K562 (cell line): ENCODE results near the gene KRT85.

Experiments used
- BHLHE40 ChIP-seq: IDR thresholded peaks from 2 replicates; pipeline ENCODE4 v1.6.1; 2011; ENCODE audit warnings: low read length, improper control_type of control experiment
- CBX3 ChIP-seq, 2 experiments: IDR thresholded peaks; 1 replicate in 1 of 2; 2 replicates in 1 of 2; pipeline ENCODE4 v1.6.1; 2012; ENCODE audit warnings: inconsistent platforms in 2 of 2, low read length in 2 of 2, borderline replicate concordance in 1 of 2, control low read depth in 1 of 2
- JUND ChIP-seq, 2 experiments: IDR thresholded peaks; 2 replicates in 1 of 2; 3 replicates in 1 of 2; pipeline ENCODE4 v1.6.1; 2011; ENCODE audit warnings: borderline replicate concordance in 2 of 2, low read depth in 2 of 2, low read length in 2 of 2, improper control_type of control experiment in 1 of 2, missing biosample characterization in 1 of 2, missing genetic modification characterization in 1 of 2, missing genetic modification reagents in 1 of 2
- KLF13 ChIP-seq: fragments of 450-650 bp; IDR thresholded peaks from 2 replicates; pipeline ENCODE4 v1.6.1; 2016; ENCODE audit warnings: missing genetic modification characterization, low read depth, mild to moderate bottlenecking, missing compliant biosample characterization, moderate library complexity, borderline replicate concordance
- NFE2L1 ChIP-seq: fragments of 450-650 bp; IDR thresholded peaks from 2 replicates; pipeline ENCODE4 v1.6.1; 2016; ENCODE audit warnings: missing genetic modification characterization, low read depth, mild to moderate bottlenecking, missing compliant biosample characterization, moderate library complexity, borderline replicate concordance
- NFIC ChIP-seq: fragments of 450-650 bp; IDR thresholded peaks from 2 replicates; pipeline ENCODE4 v1.6.1; 2017; ENCODE audit warnings: mild to moderate bottlenecking, inconsistent platforms
- POLR2A ChIP-seq: fragments of 450-650 bp; conservative IDR thresholded peaks from 2 replicates; pipeline ENCODE4 v1.6.1; 2016
- SREBF2 ChIP-seq: sonication (generic); formaldehyde crosslinking; IDR thresholded peaks from 2 replicates; pipeline ENCODE4 v1.4.0; 2020; ENCODE audit warnings: mild to moderate bottlenecking, missing genetic modification reagents
- TAF1 ChIP-seq: IDR thresholded peaks from 2 replicates; pipeline ENCODE4 v1.6.1; 2011; ENCODE audit warnings: mild to moderate bottlenecking, low read length, moderate library complexity; ENCODE audit not compliant: insufficient read depth, control insufficient read depth, severe bottlenecking; ENCODE audit errors: extremely low read depth
- ZNF583 ChIP-seq: fragments of 250-450 bp; sonication (Bioruptor Pico); IDR thresholded peaks from 2 replicates; pipeline ENCODE4 v1.4.0; 2020
- TF ChIP-seq, protein P1 (sequence below), 2 experiments: fragments of 450-650 bp in 1 of 2; sonication (generic) in 1 of 2; formaldehyde crosslinking in 1 of 2; IDR thresholded peaks in 1 of 2; conservative IDR thresholded peaks in 1 of 2; 2 replicates each; pipeline versions ENCODE4 v1.6.1 to v1.8.1; 2016 to 2023; ENCODE audit warnings: mild to moderate bottlenecking in 2 of 2, moderate library complexity in 2 of 2, inconsistent platforms in 1 of 2, missing genetic modification reagents in 1 of 2
- TF ChIP-seq, protein P2 (sequence below): fragments of 250-450 bp; sonication (Bioruptor Pico); IDR thresholded peaks from 2 replicates; pipeline ENCODE4 v1.8.0; 2021; ENCODE audit warnings: moderate library complexity, mild to moderate bottlenecking, inconsistent platforms

DNA sequence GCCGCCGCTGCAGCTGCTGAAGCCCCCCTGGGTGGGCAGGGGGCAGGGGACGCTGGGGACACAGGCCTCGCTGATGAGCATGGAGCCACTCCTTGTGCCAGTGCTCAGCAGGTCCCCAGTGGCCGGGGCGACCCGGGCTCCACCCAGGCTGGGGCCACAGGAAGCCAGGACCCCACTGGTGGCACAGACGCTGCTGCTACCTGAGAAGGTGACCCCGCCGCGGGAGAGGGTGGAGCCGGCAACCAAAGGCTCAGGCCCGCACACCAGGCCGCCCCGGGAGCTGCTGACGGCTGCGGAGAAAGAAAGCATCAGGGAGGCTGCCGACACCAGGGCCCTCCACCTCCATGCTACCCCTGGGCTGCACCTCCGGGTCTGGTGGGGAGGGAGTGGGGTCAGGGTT lies 10.8 kb upstream of the KRT85 start:
- TF ChIP-seq, protein P1, sequence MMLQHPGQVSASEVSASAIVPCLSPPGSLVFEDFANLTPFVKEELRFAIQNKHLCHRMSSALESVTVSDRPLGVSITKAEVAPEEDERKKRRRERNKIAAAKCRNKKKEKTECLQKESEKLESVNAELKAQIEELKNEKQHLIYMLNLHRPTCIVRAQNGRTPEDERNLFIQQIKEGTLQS (IDR thresholded peaks at IDR 0.05), result no peak
- TF ChIP-seq, protein P1 (CRISPR knock-in tag; conservative IDR thresholded peaks at IDR 0.05), result no peak
- TF ChIP-seq NFE2L1 (tag), result no peak
- no peak for TF ChIP-seq SREBF2 (CRISPR knock-in tag)
- TF ChIP-seq ZNF583, result no peak
- no peak for TF ChIP-seq JUND (IDR thresholded peaks at IDR 0.05; ENCODE audit: borderline replicate concordance, low read depth, low read length)
- no peak for TF ChIP-seq JUND (tag; IDR thresholded peaks at IDR 0.05; ENCODE audit: borderline replicate concordance, low read depth, low read length)
- TF ChIP-seq, protein P2, sequence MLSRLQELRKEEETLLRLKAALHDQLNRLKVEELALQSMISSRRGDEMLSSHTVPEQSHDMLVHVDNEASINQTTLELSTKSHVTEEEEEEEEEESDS (CRISPR knock-in tag), result no peak
- no peak for TF ChIP-seq TAF1
- no peak for TF ChIP-seq CBX3 (IDR thresholded peaks at IDR 0.05; ENCODE audit: borderline replicate concordance in 1 of 2, low read length in 2 of 2)
- TF ChIP-seq KLF13 (tag), result no peak
- no peak for TF ChIP-seq NFIC
- no peak for TF ChIP-seq BHLHE40
- TF ChIP-seq POLR2A, result no peak
